IMR-90 (cell line): ENCODE measurements around the gene TMTC2. TPM values are rescaled to one million over a fixed set of nuclear protein-coding genes. Genes with fewer than 3 reads are reported as not detected.

Experiments
- ATAC-seq: fragments of 200-7000 bp; cut with Tn5 transposase; 2 replicates; pipeline ENCODE4 v1.9.1; 2020; ENCODE audit warnings: low read depth, mild to moderate bottlenecking, moderate library complexity
- BruUV-seq: library from RNA; stranded (reverse); fragments of 400-500 nt; replicated peaks from 2 replicates; lab custom pipeline; 2021; lab: Mats Ljungman, UMichigan
- CTCF ChIA-PET: fragments of 300-600 bp; formaldehyde crosslinking; extraction: SDS; loops from one replicate; lab custom pipeline; 2021; ENCODE audit warnings: antibody characterized with exemption; lab: Yijun Ruan, JAX
- POLR2A ChIA-PET: fragments of 300-600 bp; sonication (Branson Sonifier 250); formaldehyde crosslinking; loops from one replicate; lab custom pipeline; 2022; ENCODE audit warnings: antibody characterized with exemption; ENCODE audit not compliant: unreplicated experiment; lab: Charles Lee
- DNase-seq: peaks from one replicate; pipeline ENCODE4 v3.0.0; 2013
- H2AFZ ChIP-seq: replicated peaks from 2 replicates; pipeline ENCODE3; 2013; ENCODE audit warnings: low read length, mild to moderate bottlenecking; ENCODE audit not compliant: poor library complexity
- H2AK5ac ChIP-seq: 2 replicates; pipeline ENCODE4 v1.6.1; 2013; ENCODE audit warnings: low read depth, low read length, inconsistent platforms
- H2AK9ac ChIP-seq: replicated peaks from 2 replicates; pipeline ENCODE3; 2013; ENCODE audit warnings: mild to moderate bottlenecking, low read depth, low read length, moderate library complexity; ENCODE audit not compliant: poor library complexity
- H2BK120ac ChIP-seq: 2 replicates; pipeline ENCODE4 v1.6.1; 2013; ENCODE audit warnings: low read depth, low read length, inconsistent platforms
- H2BK15ac ChIP-seq: 3 replicates; pipeline ENCODE4 v1.6.1; 2013; ENCODE audit warnings: low read depth, low read length, inconsistent platforms
- H2BK20ac ChIP-seq: 2 replicates; pipeline ENCODE4 v1.6.1; 2013; ENCODE audit warnings: low read depth, mild to moderate bottlenecking, inconsistent platforms, low read length, moderate library complexity
- H2BK5ac ChIP-seq: 2 replicates; pipeline ENCODE4 v1.6.1; 2013; ENCODE audit warnings: mild to moderate bottlenecking, low read depth, low read length, inconsistent platforms; ENCODE audit not compliant: poor library complexity, severe bottlenecking
- H3K14ac ChIP-seq: replicated peaks from 2 replicates; pipeline ENCODE4 v1.6.1; 2013; ENCODE audit warnings: low read depth, low read length, inconsistent platforms
- H3K18ac ChIP-seq: 2 replicates; pipeline ENCODE4 v1.6.1; 2013; ENCODE audit warnings: low read depth, low read length, control low read depth
- H3K23ac ChIP-seq: 2 replicates; pipeline ENCODE4 v1.6.1; 2013; ENCODE audit warnings: low read depth, low read length, inconsistent platforms
- H3K27ac ChIP-seq: 2 replicates; pipeline ENCODE4 v1.5.1; 2013; ENCODE audit warnings: mild to moderate bottlenecking, control low read depth, low read length; ENCODE audit not compliant: insufficient read depth
- H3K27me3 ChIP-seq: 2 replicates; pipeline ENCODE4 v1.6.1; 2013; ENCODE audit warnings: low read length; ENCODE audit not compliant: control insufficient read depth, insufficient read depth
- H3K36me3 ChIP-seq: 2 replicates; pipeline ENCODE4 v1.6.1; 2013; ENCODE audit warnings: low read length, mixed read lengths; ENCODE audit not compliant: control insufficient read depth, insufficient read depth
- H3K4ac ChIP-seq: 2 replicates; pipeline ENCODE4 v1.6.1; 2013; ENCODE audit warnings: low read depth, low read length, inconsistent platforms
- H3K4me1 ChIP-seq: 2 replicates; pipeline ENCODE4 v1.6.1; 2013; ENCODE audit warnings: low read length, mixed read lengths; ENCODE audit not compliant: control insufficient read depth, insufficient read depth
- H3K4me2 ChIP-seq: 2 replicates; pipeline ENCODE4 v1.6.1; 2013; ENCODE audit warnings: low read depth, mild to moderate bottlenecking, control low read depth, low read length, moderate library complexity
- H3K4me3 ChIP-seq: 2 replicates; pipeline ENCODE4 v1.5.1; 2013; ENCODE audit warnings: low read depth, mild to moderate bottlenecking, control low read depth, low read length, moderate library complexity; ENCODE audit not compliant: insufficient read depth
- H3K56ac ChIP-seq: 2 replicates; pipeline ENCODE4 v1.6.1; 2013; ENCODE audit warnings: low read length, inconsistent platforms; ENCODE audit not compliant: insufficient read depth; ENCODE audit errors: extremely low read depth
- H3K79me1 ChIP-seq, 2 experiments: 2 replicates each; pipeline ENCODE4 v1.6.1; 2013; ENCODE audit warnings: low read length in 2 of 2, inconsistent platforms in 1 of 2, low read depth in 1 of 2
- H3K9ac ChIP-seq: 2 replicates; pipeline ENCODE4 v1.6.1; 2013; ENCODE audit warnings: low read depth, low read length, control low read depth
- H3K9me1 ChIP-seq: 2 replicates; pipeline ENCODE4 v1.6.1; 2013; ENCODE audit warnings: low read length, inconsistent platforms; ENCODE audit not compliant: insufficient read depth
- H3K9me3 ChIP-seq: 2 replicates; pipeline ENCODE4 v1.6.1; 2013; ENCODE audit warnings: low read length; ENCODE audit not compliant: control insufficient read depth, insufficient read depth
- H4K20me1 ChIP-seq: 2 replicates; pipeline ENCODE4 v1.6.1; 2013; ENCODE audit warnings: low read length, inconsistent platforms; ENCODE audit not compliant: insufficient read depth
- H4K5ac ChIP-seq: 2 replicates; pipeline ENCODE4 v1.6.1; 2013; ENCODE audit warnings: mild to moderate bottlenecking, low read depth, low read length, control low read depth
- H4K8ac ChIP-seq, 2 experiments: 2 replicates each; pipeline ENCODE4 v1.6.1; 2013; ENCODE audit warnings: low read depth in 2 of 2, low read length in 2 of 2, control low read depth in 1 of 2, inconsistent platforms in 1 of 2
- H4K91ac ChIP-seq: 2 replicates; pipeline ENCODE4 v1.6.1; 2013; ENCODE audit warnings: low read depth, low read length, inconsistent platforms; ENCODE audit not compliant: insufficient read depth
- BHLHE40 ChIP-seq: fragments of 150-350 bp; IDR thresholded peaks from 2 replicates; pipeline ENCODE4 v1.6.1; 2016; ENCODE audit warnings: mild to moderate bottlenecking, low read depth, low read length
- CEBPB ChIP-seq: IDR thresholded peaks from 2 replicates; pipeline ENCODE4 v1.6.1; 2012; ENCODE audit warnings: low read depth, low read length, improper control_type of control experiment
- CHD1 ChIP-seq: IDR thresholded peaks from 2 replicates; pipeline ENCODE4 v1.6.1; 2012; ENCODE audit warnings: low read depth, low read length, improper control_type of control experiment
- CTCF ChIP-seq: conservative IDR thresholded peaks from 2 replicates; pipeline ENCODE4 v1.5.1; 2012; ENCODE audit warnings: mild to moderate bottlenecking, low read depth, low read length, improper control_type of control experiment
- ELK1 ChIP-seq: fragments of 150-350 bp; IDR thresholded peaks from 2 replicates; pipeline ENCODE4 v1.6.1; 2016; ENCODE audit warnings: low read depth, mild to moderate bottlenecking, low read length, moderate library complexity, borderline replicate concordance
- FOS ChIP-seq: fragments of 150-350 bp; IDR thresholded peaks from 2 replicates; pipeline ENCODE4 v1.6.1; 2016; ENCODE audit warnings: low read depth, low read length
- MAFK ChIP-seq: IDR thresholded peaks from 2 replicates; pipeline ENCODE4 v1.6.1; 2012; ENCODE audit warnings: low read depth, low read length, improper control_type of control experiment
- MAZ ChIP-seq: IDR thresholded peaks from 2 replicates; pipeline ENCODE4 v1.6.1; 2012; ENCODE audit warnings: low read depth, mild to moderate bottlenecking, low read length, improper control_type of control experiment, moderate library complexity, borderline replicate concordance
- NFE2L2 ChIP-seq: fragments of 150-350 bp; IDR thresholded peaks from 2 replicates; pipeline ENCODE4 v1.6.1; 2016; ENCODE audit warnings: low read depth, mild to moderate bottlenecking, low read length
- POLR2A ChIP-seq: IDR thresholded peaks from 2 replicates; pipeline ENCODE4 v1.6.1; 2012; ENCODE audit warnings: mild to moderate bottlenecking, low read depth, low read length
- RAD21 ChIP-seq: IDR thresholded peaks from 2 replicates; pipeline ENCODE4 v1.6.1; 2012; ENCODE audit warnings: low read length, improper control_type of control experiment
- RCOR1 ChIP-seq: IDR thresholded peaks from 2 replicates; pipeline ENCODE4 v1.6.1; 2012; ENCODE audit warnings: mild to moderate bottlenecking, low read length, improper control_type of control experiment; ENCODE audit not compliant: insufficient replicate concordance
- RFX5 ChIP-seq: IDR thresholded peaks from 2 replicates; pipeline ENCODE4 v1.8.0; 2012; ENCODE audit warnings: low read depth, mild to moderate bottlenecking, low read length, moderate library complexity
- USF2 ChIP-seq: fragments of 150-350 bp; IDR thresholded peaks from 2 replicates; pipeline ENCODE4 v1.6.1; 2017; ENCODE audit warnings: mild to moderate bottlenecking, antibody characterized with exemption, low read length, low read depth
- WGBS, 2 experiments: methylation state at CpG; one replicate each; pipeline versions ENCODE4 v1.1.5 to v1.1.7; 2013; ENCODE audit warnings: missing lambda C conversion rate in 2 of 2; ENCODE audit not compliant: insufficient read length in 1 of 2; ENCODE audit errors: extremely low coverage in 2 of 2; 5-methylcytosine and 5-hydroxymethylcytosine counted together
- dilution Hi-C: fragments of 300-500 bp; cut with HindIII; formaldehyde crosslinking; loops from one replicate; pipeline ENCODE4 v1.14.3; 2018; ENCODE audit warnings: low sequenced_read_pairs; ENCODE audit not compliant: unreplicated experiment
- in situ Hi-C: fragments of 300-500 bp; cut with MboI; formaldehyde crosslinking; loops from 3 replicates; pipeline ENCODE4 v1.14.3; 2019; ENCODE audit warnings: low sequenced_read_pairs, inconsistent platforms, mixed read lengths
- intact Hi-C: fragments of 100-400 bp; cut with micrococcal nuclease; formaldehyde crosslinking; loops from 2 replicates; pipeline ENCODE4 v1.10.0; 2022
- polyA plus RNA-seq, 3 experiments: library from polyadenylated mRNA; depleted of rRNA; stranded (reverse); fragments of >200 nt; gene quantifications; 2 replicates each; pipeline ENCODE4 v1.2.3, GENCODE V29; 2012; ENCODE audit warnings: low replicate concordance in 1 of 3
- total RNA-seq: library from RNA; depleted of rRNA; stranded (reverse); fragments of >200 nt; gene quantifications from 2 replicates; pipeline ENCODE4 v1.2.3, GENCODE V29; 2012

TMTC2 gene
- total and polyA plus RNA-seq, 2 of the 4 experiments (the other 2 are of a cell fraction): 0.56 to 1.4 TPM

- no peak overlapping the region for H4K5ac ChIP-seq
- ATAC-seq: no peak
- H2AK9ac ChIP-seq: no peak overlapping the region
- H3K4me1 ChIP-seq: no peaks in the 10 kb centered on the region
- H3K27me3 ChIP-seq: no peaks in the 10 kb centered on the region
- H4K20me1 ChIP-seq: no peaks in the 10 kb centered on the region
- WGBS, 2 experiments: no CpG with 5 or more reads among the region's 3 CpGs
- H4K8ac ChIP-seq: no peak overlapping the region
- no peak overlapping the region for H3K4me3 ChIP-seq
- ChIA-PET POLR2A (no interaction called here), CTCF (no interaction called here)
- in situ Hi-C loops (no loop called here), intact Hi-C loops (no loop called here), dilution Hi-C loops (no loop called here)
- TF ChIP-seq POLR2A: no peak
- TF ChIP-seq NFE2L2: no peak
- TF ChIP-seq FOS: no peak
- TF ChIP-seq CEBPB: no peak
- TF ChIP-seq BHLHE40: no peak
- no peak for TF ChIP-seq RFX5
- TF ChIP-seq CTCF: no peak
- no peak for TF ChIP-seq USF2
- no peak for TF ChIP-seq ELK1
- no peak for TF ChIP-seq CHD1
- no peak for TF ChIP-seq RAD21
- no peak for TF ChIP-seq MAZ
- no peak for TF ChIP-seq RCOR1
- no peak for TF ChIP-seq MAFK
- no peak overlapping the region for H3K23ac ChIP-seq
- H2BK5ac ChIP-seq: no peak overlapping the region
- H3K56ac ChIP-seq: no peak overlapping the region
- H3K9ac ChIP-seq: no peak overlapping the region
- H2BK15ac ChIP-seq: no peak overlapping the region
- no peaks in the 10 kb centered on the region for H3K9me1 ChIP-seq
- no peak overlapping the region for H3K27ac ChIP-seq
- H2AFZ ChIP-seq: no peak overlapping the region
- H3K79me1 ChIP-seq: no peaks in the 10 kb centered on the region
- no peak overlapping the region for H2BK20ac ChIP-seq
- DNase-seq: no peak
- H3K18ac ChIP-seq: no peak overlapping the region
- no peaks in the 10 kb centered on the region for H3K9me3 ChIP-seq
- H3K14ac ChIP-seq: no peak overlapping the region
- no peak overlapping the region for H2AK5ac ChIP-seq
- no TSS peak for BruUV-seq
- H3K36me3 ChIP-seq: no peaks in the 10 kb centered on the region
- no peak overlapping the region for H3K4ac ChIP-seq
- H4K91ac ChIP-seq: no peak overlapping the region
- H3K4me2 ChIP-seq: no peak overlapping the region
- H2BK120ac ChIP-seq: no peak overlapping the region
These were observed 187.2 kb downstream of the TMTC2 start for GRCh38 chr12:82873951-82874350.
